IPS-15b (cell line): ENCODE results near the gene IQGAP2.

Experiments used
- H3K27me3 ChIP-seq: one replicate; pipeline ENCODE4 v1.6.1; 2013; ENCODE audit warnings: low read length; ENCODE audit not compliant: control insufficient read depth, insufficient read depth
- H3K36me3 ChIP-seq: one replicate; pipeline ENCODE4 v1.6.1; 2013; ENCODE audit warnings: low read length; ENCODE audit not compliant: control insufficient read depth, insufficient read depth
- H3K4me1 ChIP-seq: one replicate; pipeline ENCODE4 v1.6.1; 2013; ENCODE audit warnings: mild to moderate bottlenecking, low read length; ENCODE audit not compliant: control insufficient read depth, insufficient read depth
- H3K4me3 ChIP-seq: one replicate; pipeline ENCODE4 v1.5.1; 2013; ENCODE audit warnings: low read depth, low read length
- H3K9ac ChIP-seq: one replicate; pipeline ENCODE4 v1.6.1; 2013; ENCODE audit warnings: low read depth, mild to moderate bottlenecking, low read length
- H3K9me3 ChIP-seq: one replicate; pipeline ENCODE4 v1.6.1; 2013; ENCODE audit warnings: mild to moderate bottlenecking, low read length; ENCODE audit not compliant: control insufficient read depth, insufficient read depth

IQGAP2 gene

GRCh38 chr5:76443066-76443800, 40.1 kb downstream of the IQGAP2 start:
- no peaks in the 10 kb centered on the region for H3K9me3 ChIP-seq
- H3K4me1 ChIP-seq, result peaks cover 7% of the 10 kb centered on the region
- no peaks in the 10 kb centered on the region for H3K36me3 ChIP-seq
- H3K4me3 ChIP-seq, result no peak overlapping the region
- no peaks in the 10 kb centered on the region for H3K27me3 ChIP-seq
- no peak overlapping the region for H3K9ac ChIP-seq

DNA sequence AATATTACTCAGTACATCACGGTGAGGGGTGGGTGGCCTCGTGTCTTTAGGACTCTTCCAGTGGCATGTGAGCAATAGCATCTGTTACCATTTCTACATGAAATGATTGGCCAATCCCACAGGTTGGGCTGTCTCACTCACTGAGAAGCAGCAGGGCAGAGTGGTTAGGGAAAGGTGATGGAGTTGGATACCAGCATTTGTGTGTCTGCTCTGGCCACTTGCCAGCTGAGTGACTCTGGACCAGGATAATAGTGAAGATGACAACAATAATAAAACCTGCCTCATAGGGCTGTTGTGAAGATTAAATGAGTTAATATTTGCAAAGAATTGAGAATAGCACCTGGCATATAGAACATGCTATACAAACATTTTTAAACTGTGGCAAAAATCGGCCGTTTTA, 42.0 kb downstream of the IQGAP2 start:
- H3K36me3 ChIP-seq, result no peaks in the 10 kb centered on the region
- H3K4me3 ChIP-seq, result no peak overlapping the region
- peaks cover 7% of the 10 kb centered on the region for H3K4me1 ChIP-seq
- no peak overlapping the region for H3K9ac ChIP-seq
- H3K9me3 ChIP-seq, result no peaks in the 10 kb centered on the region
- no peaks in the 10 kb centered on the region for H3K27me3 ChIP-seq

DNA sequence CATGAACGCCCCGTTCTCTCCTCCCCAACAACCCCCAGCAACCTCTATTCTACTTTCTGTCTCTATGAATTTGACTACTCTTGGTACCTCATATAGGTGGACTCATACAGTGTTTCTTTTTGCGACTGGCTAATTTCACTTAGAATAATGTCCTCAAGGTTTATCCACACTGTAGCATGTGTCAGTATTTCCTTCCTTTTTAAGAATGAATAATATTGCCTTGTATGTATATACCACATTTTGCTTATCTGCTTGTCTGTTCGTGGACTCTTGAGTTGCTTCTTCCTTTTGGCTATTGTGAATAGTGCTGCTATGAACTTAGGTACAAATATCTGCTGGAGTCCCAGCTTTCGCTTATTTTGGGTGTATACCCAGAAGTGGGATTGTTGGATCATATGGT, 42.7 kb downstream of the IQGAP2 start:
- H3K27me3 ChIP-seq, result no peaks in the 10 kb centered on the region
- no peak overlapping the region for H3K4me3 ChIP-seq
- no peaks in the 10 kb centered on the region for H3K36me3 ChIP-seq
- no peaks in the 10 kb centered on the region for H3K9me3 ChIP-seq
- H3K4me1 ChIP-seq, result peaks cover 7% of the 10 kb centered on the region
- H3K9ac ChIP-seq, result no peak overlapping the region

DNA sequence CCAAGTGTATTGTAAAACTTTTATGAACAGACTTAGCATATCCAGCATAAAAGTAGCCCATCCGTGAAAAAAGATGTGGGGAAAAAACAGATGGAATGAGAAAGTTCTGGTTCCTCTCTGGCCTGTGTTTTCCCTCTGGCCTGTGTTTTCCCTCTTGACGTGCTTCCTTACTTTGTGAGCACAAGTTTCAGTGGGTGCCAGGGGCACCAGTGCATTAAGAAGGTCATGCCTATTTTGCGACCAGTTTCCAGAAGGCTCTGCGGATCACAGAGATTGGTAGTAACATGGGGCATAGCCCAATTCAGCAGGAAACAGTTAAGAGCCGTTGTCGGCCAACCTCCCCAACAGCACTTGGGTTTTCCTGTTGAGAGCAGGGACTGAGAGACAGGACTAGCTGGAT, 43.7 kb downstream of the IQGAP2 start:
- peaks cover 7% of the 10 kb centered on the region for H3K4me1 ChIP-seq
- no peaks in the 10 kb centered on the region for H3K36me3 ChIP-seq
- no peaks in the 10 kb centered on the region for H3K9me3 ChIP-seq
- H3K9ac ChIP-seq, result no peak overlapping the region
- no peak overlapping the region for H3K4me3 ChIP-seq
- H3K27me3 ChIP-seq, result no peaks in the 10 kb centered on the region

DNA sequence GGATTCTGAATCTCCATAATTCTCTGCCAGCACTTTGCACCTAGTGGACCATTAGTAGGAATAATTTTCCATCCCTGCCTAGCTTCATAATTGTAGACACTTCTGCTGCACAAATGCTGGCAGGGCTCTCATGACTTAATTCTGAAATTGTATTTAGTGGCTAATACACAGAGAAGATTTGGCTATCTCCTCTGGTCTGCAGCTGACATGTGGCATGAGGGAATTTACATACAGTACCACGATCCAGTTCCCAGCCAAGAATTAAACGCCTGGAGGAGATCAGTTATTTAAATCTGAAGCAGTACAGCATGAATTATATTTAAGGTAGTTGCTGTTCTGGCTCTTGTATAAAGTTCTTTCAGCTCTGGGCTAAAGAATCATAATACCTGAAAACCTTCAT, 46.5 kb downstream of the IQGAP2 start:
- H3K27me3 ChIP-seq, result no peaks in the 10 kb centered on the region
- H3K4me1 ChIP-seq, result peaks cover 7% of the 10 kb centered on the region
- no peaks in the 10 kb centered on the region for H3K9me3 ChIP-seq
- no peaks in the 10 kb centered on the region for H3K36me3 ChIP-seq
- H3K9ac ChIP-seq, result no peak overlapping the region
- no peak overlapping the region for H3K4me3 ChIP-seq

DNA sequence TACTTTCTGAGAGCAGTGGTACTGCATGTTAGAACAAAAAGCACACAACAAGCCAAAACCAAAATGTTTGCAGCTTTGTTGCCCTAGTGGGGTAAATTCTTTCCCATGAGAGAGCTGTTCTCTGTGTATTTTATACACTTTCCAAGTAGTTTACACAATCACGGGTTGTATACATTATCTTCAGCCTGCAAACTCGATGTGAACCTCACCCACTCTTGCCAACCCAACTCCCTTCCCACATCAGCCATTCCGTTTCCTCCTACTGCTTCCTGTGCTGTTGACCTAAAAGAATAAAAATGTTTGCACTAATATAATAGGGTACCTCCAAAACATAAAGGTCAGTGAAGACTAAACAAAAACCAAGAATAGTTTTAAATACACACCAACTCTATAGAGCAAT, 47.0 kb downstream of the IQGAP2 start:
- Histone ChIP-seq H3K27me3 (no peaks in the 10 kb centered on the region), H3K4me3 (no peak overlapping the region), H3K36me3 (no peaks in the 10 kb centered on the region), H3K9ac (no peak overlapping the region), H3K4me1 (peaks cover 7% of the 10 kb centered on the region), H3K9me3 (no peaks in the 10 kb centered on the region)

DNA sequence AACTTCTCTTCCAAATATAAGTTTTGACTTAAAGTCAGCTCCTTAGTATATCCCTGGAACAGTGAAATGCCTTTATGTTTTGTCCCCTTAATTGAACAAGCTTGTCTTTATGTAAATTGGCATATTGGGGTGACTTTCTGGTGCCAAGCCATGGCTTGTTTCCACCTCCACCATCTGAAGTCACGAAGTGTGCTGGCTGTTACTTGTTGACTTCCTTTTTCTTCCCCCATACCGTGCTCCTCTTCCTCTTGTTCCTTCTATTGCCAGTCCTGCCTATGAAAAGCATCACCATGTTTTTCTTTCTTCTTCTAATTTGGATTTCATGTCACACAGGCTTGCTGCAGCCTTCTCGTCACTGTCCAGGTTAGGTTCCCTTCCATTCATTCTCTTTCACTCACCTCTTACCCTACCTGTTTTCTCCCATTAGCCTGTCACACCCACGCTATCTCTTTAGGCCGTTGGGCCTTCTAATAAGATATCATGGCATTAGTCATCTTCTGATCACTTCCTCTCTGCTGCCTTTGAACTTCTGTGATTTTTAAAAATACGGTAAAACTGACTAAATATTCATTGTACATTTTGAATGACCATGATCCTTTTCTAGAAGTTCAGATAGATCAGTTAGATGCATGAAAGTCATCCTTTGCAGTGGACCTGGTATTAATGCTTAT, 48.1 kb downstream of the IQGAP2 start:
- Histone ChIP-seq H3K4me1 (peaks cover 7% of the 10 kb centered on the region), H3K4me3 (no peak overlapping the region), H3K27me3 (no peaks in the 10 kb centered on the region), H3K9ac (no peak overlapping the region), H3K9me3 (no peaks in the 10 kb centered on the region), H3K36me3 (no peaks in the 10 kb centered on the region)

DNA sequence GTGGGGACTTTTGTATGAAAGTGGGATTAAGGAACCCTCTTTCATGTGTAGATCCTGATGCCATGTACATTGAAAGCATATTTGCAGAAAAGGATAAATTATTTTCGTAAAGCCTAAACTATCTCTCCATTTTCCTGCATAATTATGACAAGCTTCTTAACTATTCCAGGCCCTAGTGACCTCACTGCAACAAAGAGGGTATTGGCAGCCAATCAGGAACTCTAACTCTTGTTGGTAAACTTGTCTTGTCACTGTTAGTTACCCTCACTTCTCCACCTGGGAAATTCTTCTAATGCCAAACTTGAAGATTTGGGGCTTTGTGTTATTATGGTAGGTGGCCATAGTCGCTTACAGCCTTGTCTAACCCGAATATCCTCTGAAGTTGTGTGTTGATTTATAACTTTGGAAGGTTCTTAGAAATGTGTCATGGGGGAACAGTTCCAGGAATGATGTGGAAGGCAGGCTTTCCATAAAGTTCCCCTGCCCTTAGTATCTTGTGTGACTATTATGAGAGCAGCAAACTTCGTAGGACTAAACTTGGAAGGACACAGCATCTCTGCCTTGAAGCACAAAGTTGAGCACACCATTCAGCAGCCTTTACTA, 52.5 kb downstream of the IQGAP2 start:
- no peaks in the 10 kb centered on the region for H3K27me3 ChIP-seq
- no peak overlapping the region for H3K4me3 ChIP-seq
- no peaks in the 10 kb centered on the region for H3K9me3 ChIP-seq
- no peaks in the 10 kb centered on the region for H3K36me3 ChIP-seq
- no peak overlapping the region for H3K9ac ChIP-seq
- peaks cover 3% of the 10 kb centered on the region for H3K4me1 ChIP-seq

DNA sequence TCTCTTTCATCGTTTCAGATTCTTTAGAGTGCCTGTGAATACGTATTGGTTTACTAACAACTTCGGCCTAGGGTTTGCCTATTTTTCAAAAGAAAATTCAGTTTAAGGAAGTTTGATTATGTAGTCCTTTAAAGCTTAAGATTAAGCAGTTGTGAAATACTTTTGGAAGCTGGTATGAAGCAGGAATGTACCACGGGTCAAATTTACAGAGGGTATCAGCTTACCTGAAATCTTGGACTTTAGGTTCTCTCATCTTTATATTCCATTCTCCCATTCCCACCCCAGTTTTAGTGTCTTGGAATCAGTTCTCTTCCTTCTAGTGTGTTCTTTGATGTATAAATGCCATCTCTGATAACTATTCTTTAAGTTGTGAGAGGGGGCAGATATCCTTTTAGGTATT, 53.2 kb downstream of the IQGAP2 start:
- Histone ChIP-seq H3K4me3 (no peak overlapping the region), H3K9ac (no peak overlapping the region)

DNA sequence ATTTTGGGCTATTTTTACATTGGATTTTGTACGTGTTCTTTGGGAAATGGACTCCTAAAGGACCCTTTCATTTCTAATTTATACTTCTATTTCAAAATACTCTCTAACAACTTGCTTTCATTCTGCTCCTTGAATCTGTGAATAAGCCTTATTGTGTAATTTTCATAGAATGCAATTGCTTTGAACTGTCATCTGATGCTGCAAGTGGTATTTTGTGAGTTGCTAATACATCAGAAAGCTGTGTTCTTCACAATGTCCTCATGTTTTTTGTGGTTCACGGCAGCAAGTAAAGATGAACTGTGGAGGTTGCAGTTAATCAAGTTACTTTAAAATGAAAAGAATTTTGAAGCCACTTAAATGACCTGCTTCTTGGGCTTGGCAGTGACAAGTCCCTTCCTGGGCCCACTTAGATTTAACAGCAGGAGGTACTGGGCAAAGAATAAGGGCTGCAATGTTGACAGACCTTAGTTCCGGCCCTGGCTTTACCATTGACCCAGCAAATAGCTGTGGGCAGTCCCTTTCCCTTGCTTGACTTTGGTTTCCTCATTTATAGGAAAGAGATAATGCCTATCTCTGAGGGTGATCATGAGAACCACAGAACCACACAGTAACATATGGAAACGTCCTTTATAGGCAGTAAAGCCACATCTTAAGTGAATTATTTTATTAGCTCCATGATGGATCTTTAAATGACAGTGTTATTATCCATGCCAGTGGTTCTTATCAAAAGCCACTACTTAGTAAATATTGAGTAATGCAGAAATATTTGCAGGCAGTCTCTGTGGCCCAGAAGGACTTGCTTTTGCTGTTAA, 54.8 kb downstream of the IQGAP2 start:
- Histone ChIP-seq H3K36me3 (no peaks in the 10 kb centered on the region), H3K9ac (no peak overlapping the region), H3K27me3 (no peaks in the 10 kb centered on the region), H3K9me3 (no peaks in the 10 kb centered on the region), H3K4me1 (peaks cover 3% of the 10 kb centered on the region), H3K4me3 (no peak overlapping the region)

More for the DNA sequence above, 53.2 kb downstream of the IQGAP2 start:
- H3K4me1 ChIP-seq, result peaks cover 3% of the 10 kb centered on the region
- no peaks in the 10 kb centered on the region for H3K36me3 ChIP-seq
- no peaks in the 10 kb centered on the region for H3K9me3 ChIP-seq
- no peaks in the 10 kb centered on the region for H3K27me3 ChIP-seq

GRCh38 chr5:76458486-76458830, 55.4 kb downstream of the IQGAP2 start:
- no peaks in the 10 kb centered on the region for H3K27me3 ChIP-seq
- H3K9me3 ChIP-seq, result no peaks in the 10 kb centered on the region
- no peaks in the 10 kb centered on the region for H3K36me3 ChIP-seq
- no peak overlapping the region for H3K9ac ChIP-seq
- H3K4me1 ChIP-seq, result peaks cover 3% of the 10 kb centered on the region
- H3K4me3 ChIP-seq, result no peak overlapping the region
